Stimulated activated CD8-positive, alpha-beta memory T cell treated with anti-CD3 and anti-CD28 coated beads, Interleukin-4, amount 100 ng/mL, for 48 hours (primary cell): ENCODE data around the gene RGS3.
"Not testable (repeated sequence)": the region's sequence is repeated elsewhere in the genome, so short reads cannot be mapped to it uniquely, and the experiment has no call there.

Source experiments
- DNase-seq: peaks from one replicate; pipeline ENCODE4 v3.0.0-alpha.2; 2020

Gene RGS3

DNA sequence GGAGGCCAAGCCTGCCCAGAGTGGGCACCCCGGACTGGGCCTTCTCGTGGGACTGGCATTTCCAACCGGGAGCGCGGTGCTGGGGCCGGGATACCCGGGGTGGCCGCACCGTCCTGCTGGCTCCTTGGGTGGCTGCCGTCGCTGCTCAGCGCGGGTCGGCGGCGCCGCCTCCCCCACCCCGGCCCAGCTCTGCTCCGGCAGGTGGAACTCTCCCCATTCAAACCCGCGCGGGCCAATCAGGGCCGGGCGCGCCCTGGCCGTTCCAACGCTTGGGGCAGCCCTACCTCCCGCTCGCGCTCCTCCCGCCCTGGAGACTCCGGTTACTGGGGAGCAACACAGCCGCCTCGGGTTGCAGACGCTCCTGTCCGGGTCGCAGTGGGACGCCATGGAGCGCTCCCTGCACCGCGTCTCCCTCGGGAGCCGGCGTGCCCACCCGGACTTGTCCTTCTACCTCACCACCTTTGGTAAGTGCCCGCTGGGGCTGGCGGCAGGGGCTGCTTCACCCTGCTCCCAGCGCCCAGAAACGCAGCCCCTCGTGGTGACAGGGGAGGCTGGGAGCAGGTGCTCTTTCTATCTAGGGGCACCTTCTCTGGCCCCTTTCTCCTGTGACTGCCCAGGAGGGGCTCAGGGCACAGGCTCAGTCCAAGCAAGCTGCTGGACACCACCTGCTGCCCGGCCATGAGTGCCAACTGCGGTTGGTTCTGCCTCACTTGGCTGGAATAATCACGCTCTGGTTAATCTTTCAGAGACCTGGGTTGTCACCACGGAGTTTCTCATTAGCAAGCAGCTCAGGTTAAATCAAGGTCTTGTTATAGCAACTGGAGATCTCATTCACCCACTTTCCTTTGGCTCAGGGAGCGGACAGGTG, at the start of gene RGS3:
Gene RGS3 (plus strand): TSS at position 310 of the 868 bp plus-strand sequence. CDS start 76 bp downstream, at position 386.
- no peak for DNase-seq

DNA sequence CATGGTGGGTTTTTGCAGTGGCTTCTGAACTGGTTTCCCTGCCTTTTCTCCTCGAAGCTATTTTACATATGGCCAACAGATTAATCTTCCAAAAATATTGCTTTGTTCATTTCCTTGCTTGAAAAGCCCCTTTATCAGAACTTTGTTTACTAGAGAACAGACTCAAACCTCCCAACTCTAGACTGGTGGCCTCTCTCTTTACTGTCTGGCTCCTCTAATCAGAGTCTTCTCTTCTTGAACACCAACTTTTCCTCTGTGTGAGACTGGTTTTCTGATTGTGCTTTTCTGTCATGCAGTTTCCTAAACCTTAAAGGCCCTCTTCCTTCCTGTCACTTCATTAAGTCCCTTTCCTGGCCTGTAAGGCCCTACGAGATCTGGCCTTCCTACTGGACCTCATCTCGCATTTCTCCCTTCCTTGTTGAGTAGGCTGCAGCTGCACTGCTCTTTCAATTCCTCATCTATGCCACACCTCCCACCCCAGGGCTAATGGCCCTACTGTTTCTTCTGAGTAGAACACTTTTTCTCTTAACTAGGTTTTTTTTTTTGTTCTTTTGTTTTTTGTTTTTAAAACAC, 47.3 kb upstream of the RGS3 start:
- DNase-seq, result no peak

DNA sequence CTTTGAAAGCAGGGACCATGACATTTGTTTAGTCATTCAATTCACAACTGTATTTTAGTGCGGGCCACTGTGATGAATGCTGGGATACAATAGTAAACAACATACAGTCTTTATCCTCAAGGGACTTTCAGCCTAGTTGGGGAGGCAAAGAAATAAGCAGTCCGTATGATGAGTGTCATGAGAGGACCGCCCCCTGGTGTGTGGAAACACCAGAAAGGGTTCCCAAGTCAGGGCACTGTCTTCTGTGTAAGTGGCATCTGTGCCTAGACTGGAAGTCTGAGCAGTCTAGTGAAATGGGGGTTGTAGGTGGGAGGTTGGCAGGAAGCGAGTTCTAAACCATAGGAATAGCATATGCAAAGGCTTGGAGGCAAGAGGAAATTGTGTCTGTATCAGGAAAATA, 46.2 kb upstream of the RGS3 start:
- no peak for DNase-seq

DNA sequence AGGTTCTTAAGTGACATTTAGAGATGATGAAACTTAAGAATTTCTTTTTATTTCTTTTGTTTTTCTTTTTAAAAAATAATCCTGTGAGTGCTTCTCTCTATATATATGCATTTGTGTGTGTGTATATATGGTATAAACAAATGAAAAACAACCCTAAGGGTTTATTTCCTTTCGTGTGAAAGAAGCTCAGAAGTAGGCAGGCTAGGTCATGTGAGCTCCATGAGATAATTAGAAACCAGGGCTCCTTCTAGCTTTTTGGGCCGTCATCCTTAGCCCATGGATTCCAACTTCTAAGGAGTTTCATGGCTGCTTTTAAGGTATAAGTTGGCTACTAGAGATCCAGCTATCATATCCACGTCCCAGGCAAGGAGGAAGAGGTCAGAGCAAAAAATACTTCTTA, 41.8 kb upstream of the RGS3 start:
- DNase-seq, result no peak

DNA sequence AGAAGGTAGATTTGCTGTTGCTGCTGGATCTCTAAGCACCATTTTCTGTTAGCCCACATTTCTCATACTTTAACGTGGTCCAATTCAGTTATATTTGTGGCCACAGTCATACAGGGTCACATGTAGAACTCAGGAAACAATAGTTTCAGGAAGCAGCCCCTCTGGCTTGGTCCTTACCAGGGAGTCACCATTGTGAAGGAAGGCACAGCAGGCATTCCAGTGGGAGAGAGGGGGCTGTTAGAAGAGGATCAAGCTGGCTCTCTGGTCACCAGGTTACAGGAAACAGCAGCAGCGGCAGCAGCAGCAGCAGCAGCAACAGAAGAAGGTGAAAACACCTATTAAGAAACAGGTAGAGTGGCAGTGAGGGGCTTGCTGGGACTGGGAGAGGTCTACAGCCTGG, 38.5 kb upstream of the RGS3 start:
- DNase-seq, result no peak

DNA sequence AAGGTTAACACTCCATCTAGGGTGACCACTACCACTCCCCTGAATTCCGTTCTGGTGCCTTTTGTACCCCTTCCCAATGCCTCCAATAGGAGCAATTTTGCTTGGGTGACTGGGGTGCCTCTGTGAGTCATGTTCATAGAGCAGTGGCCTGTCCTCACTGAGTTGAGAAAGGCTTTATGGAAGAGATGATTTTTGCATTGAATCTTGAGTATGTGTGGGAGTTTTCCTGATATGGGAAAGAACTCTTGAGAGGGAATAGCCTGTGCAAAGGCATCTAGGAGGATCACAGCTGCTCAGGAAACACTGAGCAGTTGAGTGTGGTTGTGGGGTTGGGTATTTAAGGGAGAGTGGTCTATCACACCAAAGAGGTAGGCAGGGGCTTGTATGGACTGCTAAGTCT, 36.8 kb upstream of the RGS3 start:
- DNase-seq, result no peak

DNA sequence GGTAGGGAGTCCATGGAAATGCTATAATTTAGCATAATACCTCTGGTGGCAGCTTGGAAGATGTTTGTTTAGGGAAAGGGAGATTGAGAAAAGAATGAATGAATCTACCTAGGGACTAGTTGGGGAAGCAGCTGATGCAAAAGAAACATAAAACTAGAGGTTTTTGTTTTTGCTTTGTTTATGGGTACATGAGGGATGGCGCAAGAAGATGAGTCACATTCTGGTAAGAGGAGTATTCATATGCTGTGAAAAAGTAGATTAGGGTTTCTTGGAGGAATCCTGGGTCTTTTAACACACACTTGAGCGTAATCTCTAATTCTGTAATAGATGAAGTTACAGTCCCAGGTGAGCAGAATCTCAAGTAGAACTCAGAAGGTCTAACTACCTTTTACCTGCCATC, 35.9 kb upstream of the RGS3 start:
- no peak for DNase-seq

DNA sequence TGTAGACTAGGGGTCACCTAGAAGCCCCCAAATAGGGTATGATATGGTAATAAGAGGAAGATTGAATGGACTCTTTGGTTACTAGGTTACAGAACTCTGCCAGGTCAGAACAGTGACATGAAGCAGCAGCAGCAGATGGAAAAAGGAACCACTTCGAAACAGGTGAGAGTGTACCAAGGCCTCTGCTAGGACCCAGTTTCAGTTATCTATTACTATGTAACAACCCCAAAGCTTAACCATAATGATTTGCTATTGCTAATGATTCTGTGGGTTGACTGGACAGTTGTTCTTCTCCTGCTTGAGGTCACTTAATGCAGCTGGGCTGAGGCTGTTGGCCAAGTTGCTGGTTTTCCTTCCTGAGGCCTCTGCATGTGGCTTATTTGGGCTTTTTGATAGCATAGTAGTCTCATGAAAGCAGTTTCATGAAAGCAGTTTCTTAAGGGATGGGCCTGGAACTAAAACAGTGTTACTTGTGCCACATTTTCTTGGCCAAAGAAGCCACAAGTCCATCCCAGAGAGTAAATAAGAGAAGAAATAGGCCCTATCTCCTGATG, 35.4 kb upstream of the RGS3 start:
- no peak for DNase-seq

DNA sequence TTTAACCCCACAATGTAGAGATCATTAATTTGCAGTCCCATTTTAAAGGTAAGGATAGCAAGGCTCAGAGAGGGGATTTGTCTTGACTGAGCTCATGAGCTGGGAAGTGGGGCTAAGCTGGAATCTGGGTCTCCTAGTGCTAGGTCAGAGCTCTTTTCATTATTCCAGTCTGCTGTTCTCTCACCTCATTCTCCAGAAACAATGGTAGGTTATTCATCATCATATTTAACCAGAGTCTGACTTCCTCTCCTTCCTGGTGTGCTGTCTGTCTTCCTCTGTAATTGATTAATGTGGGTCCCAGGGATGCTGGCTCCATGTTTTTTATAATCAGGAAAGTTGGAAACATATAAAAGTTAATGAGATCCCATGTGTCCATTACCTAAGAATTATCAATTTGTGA, 32.3 kb upstream of the RGS3 start:
- DNase-seq, result no peak

DNA sequence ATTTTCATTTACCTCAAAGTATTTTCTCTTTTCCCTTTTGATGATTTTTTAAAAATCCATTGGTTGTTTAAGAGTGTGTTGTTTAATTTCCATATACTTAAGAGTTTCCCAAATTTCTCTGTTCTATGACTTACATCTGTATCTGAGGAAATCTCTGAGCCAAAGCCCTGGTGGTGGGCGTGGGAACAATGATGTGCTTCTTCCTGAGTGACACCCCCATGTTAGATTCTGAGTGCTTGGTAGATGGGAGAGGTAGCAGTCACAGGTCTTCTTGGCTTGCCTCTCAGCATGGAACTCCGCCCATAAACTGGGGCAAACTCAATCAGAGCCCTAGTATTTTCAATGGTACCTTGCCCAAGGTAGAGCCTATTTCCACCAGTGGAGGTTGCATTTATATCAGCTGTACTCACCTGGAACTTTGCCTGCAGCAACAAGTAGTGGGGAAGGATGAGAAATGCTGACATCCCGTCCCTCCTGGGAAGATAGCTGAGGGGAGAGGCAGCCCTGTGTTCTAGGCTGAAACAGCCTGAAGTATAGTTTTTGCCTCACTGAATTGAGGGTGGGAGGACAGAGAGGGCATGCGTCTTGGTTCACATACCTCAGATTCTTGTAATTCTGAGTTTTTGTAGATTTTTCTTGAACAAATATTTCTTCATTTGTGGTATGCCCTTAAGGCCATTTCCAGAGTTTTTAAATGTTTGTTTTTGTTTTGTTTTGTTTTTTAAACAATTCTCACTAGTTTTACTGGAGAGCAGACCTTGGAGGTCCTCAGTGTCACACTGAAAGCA, 26.6 kb upstream of the RGS3 start:
- DNase-seq, result no peak

DNA sequence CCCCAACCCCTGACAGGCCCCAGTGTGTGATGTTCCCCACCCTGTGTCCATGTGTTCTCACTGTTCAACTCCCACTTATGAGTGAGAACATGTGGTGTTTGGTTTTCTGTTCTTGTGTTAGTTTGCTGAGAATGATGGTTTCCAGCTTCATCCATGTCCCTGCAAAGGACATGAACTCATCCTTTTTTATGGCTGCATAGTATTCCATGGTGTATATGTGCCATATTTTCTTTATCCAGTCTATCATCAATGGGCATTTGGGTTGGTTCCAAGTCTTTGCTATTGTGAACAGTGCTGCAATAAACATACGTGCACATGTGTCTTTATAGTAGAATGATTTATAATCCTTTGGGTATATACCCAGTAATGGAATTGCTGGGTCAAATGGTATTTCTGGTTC, 25.8 kb upstream of the RGS3 start:
- DNase-seq, result not testable (repeated sequence)

DNA sequence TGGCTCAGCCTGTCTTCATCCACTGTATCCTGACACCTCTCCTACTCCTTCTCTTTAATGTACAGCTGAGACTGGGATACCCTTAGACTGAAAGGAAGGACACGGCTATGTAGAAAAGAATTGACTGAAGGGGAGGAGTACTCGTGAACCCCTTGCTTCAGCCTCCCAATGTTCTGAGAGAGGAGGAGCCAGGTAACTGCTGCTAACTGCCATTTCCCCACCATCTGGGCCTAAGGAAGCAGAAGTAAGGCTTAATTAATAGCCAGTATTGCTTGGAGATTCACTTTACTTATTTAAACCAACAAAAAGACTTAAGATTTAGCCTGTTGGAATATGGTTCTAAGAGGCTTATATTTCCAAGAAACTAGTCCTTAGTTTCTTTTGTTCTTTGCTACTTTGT, 18.8 kb upstream of the RGS3 start:
- no peak for DNase-seq

DNA sequence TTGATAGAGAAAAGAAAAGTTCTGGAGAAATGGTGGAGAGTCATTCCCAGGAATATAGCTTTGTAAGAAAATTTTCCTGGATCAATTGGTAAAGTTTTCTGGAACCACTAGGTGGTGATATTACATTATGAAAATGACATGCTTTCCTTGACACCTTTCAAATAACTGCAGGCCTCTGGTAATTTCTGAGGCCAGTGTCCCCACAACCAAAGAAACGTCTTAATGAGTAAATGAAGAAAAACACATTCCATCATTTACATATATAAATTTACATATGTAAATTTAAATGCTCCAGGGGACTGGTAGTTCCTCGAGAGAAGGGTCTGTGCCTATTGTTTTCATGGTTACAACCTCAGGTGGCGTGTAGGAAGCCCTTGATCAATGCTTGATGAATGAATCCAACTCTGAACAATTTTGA, 17.2 kb upstream of the RGS3 start:
- DNase-seq, result no peak

DNA sequence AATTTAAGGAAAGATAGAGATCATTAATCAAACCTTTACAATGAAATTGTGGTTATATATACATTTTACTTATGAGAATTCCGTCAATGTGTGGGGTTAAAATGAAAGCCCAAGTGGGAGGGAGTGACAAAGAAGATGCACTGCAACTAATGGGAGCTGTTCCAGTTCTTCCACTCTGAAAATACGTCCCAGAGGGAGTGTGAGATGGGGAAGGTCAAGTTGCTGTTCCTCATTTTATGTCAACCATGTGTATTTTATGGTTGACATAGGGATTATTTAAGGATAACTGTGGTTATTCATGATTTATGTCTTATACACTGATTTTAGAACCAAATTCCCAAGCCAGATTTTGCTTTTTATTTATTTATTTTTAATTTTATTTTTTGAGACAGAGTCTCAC, 14.2 kb upstream of the RGS3 start:
- no peak for DNase-seq

DNA sequence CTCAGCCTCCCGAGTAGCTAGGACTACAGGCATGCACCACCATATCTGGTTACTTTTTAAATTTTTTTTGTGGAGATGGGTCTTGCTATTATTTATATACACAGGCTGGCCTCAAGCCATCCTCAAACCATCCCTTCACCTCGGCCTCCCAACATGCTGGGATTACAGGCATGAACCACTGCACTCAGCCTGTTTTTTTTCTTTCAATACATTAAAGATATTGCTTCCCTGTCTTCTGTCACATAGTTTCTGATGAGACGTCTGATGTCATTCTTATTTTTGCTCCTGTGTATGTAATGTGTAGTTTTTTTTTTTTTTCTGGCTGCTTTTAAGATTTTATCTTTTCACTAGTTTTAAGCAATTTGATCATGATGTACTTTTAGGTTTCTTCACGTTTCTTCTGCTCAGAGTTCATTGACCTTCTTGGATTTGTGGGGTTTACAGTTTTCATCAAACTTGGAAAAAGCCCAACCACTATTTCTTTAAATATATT, 11.4 kb upstream of the RGS3 start:
- DNase-seq, result no peak

DNA sequence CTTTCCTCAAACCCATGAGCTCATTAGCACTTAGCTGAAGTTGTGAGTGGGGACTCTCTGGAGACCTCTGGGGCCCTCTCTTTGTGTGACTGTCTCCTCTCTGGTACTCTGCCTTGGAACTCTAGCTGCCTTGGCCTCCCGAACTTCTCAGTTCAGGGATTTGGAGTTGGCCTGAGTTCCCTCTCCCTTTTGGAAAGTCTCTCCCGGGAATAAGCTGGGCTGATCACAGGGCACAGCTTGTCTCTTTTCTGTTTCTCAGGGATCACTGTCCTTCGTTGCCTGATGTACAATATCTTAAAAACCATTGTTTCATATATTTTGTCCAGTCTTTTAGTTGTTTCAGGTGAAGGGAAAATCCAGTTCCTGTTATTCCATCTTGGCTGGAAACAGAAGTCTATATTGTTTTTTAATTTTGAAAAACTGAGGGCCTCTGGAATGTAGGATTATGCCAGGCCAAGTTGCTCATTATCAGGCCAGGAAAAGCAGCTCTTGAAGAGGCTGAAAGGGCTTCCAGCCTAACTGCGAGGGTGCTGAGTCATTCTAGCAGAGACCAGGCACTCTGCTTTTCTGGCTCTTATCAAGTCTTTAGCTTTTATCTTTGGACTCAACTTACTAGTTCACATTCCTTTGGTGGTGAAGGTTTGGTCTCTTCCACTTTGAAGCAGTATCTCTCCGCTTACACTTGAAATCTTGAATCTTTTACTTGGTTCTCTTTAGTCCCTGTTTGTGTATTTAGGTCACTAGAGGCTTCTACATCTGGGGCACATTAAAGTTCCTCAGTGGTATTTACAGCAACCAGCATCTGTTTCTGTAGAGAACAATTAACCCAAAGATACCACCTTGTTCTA, 8.4 kb upstream of the RGS3 start:
- no peak for DNase-seq

DNA sequence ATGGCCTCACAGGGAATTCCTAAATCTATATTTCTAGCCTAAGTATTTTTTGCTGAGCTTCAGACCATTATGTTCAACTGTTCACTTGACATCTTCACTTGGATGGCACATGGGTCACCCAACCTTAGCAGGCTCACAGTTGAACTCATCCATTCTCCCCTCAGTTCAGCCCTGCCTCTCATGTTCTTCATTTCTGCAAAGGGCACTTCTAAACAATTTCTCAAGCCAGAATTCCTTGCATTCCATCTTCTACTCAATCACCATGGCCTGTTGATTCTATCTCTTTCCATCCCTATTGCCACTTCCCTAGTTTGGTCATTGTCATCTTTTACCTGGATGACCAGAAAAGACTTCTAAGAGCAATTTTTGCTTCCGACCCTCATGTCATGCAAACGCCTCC, 7.3 kb upstream of the RGS3 start:
- DNase-seq, result no peak

DNA sequence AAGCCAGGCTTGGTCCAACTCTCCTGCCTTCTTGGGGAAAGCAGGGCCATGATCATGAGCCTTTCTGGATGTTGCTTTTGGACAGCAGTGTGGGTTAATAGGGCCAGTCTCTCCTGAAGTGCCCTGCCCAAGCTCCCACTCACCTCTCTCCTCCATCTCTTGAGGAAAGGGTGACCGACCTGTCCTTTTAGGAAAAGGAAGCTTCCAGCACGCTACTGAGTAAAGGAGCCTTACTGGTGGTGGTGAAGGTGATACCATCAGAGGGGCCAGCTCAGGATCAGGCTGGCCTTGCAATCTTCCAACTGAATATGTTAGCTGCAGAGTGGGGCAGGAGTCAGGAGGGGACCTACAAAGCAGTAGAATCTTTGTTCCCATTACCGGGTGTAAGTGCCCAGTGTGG, 2.2 kb upstream of the RGS3 start:
- DNase-seq, result no peak

DNA sequence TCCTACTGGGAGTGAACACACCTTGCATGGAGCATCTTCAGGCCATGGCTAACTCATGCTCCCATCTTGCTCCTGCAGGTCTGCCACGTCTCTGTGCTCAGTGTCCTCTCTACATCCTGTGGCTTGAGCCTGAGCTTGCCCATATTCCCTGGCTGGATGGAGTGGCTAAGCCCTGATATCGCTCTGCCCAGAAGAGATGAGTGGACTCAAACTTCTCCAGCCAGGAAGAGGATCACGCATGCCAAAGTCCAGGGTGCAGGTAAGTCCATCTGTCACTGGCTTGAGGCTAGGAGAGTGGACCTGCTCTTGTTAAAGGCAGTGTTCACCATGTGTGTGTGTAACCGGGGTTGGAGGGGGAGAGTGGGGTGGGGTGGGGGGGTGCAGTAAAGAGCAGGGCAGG, 1.6 kb upstream of the RGS3 start:
- DNase-seq, result no peak

DNA sequence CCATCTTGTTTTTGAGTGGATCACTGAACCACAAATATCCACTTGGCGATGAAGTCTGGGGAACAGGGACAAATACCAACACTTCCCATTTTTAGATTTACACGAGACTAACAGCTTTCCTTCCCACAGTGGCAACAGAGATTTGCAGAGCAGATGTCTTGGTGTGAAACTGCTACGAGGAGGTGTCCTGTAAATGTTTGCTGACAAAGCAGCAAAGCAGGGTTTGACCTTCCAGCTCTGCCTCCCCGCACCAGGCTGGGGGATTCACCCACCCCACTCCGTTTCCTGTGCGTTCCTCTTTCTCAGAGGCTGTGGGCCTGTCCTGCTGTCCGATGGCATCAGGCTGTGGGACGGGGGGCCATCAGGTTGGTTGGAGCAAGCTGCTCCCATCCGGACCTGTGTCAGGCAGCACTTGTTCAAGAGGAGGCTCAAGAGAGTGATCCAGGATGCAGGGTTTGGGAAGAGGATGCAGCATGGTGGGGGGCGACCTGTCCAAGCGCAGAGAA, 693 bp upstream of the RGS3 start:
- DNase-seq, result no peak

DNA sequence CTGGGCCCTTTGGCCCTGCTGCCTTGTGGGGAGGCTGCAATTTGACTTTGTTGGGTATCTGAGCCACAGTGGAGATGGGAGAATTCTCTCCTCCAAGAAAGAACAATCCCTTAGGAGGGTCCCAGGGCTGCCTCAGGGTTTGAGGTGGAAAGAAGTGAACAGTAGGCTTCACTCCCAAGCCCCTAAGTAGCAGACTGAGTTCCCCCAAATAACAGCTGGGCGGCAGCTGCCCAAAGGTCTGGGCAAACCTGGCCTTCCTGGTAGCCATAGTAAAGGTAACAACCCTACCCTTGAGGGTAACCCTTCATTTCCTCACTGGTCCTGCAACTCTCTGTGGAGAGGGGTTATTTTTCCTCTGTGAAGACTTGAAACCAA, 746 bp downstream of the RGS3 start:
- DNase-seq, result no peak

DNA sequence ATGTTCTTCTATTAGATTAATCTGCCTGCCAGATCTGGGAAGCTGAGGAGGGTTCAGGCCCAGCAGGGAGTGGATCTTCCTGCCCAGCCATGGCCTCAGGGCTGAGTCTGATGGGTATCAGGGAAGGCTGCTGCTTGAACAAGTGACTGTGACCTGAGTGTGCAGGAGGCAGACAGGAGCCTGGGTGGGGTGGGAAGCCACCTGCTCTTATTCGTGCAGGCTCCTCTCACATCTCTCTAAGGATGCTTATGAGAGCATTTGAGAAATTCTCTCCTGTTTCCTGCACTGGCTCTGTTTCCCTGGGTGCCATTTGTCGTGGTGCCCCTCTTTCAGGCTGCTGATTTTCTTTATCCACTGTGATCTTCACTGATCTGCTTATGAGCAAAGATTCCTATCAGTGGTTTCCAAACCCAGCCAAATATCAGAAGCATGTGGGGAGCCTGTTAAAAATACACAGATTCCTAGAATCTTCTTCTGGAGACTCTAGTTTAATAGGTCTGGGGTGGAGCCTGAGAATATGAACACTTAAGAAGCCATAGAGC, 2.1 kb downstream of the RGS3 start:
- no peak for DNase-seq
